NOMO-1 treated with DMSO at 0.1 percent for 48 hours (cell line): ENCODE results near the gene HDAC4.

Experiments
- DNase-seq: peaks from one replicate; lab custom pipeline; 2025; ENCODE audit not compliant: unreplicated experiment; lab: John Stamatoyannopoulos, UW

Gene HDAC4

DNA sequence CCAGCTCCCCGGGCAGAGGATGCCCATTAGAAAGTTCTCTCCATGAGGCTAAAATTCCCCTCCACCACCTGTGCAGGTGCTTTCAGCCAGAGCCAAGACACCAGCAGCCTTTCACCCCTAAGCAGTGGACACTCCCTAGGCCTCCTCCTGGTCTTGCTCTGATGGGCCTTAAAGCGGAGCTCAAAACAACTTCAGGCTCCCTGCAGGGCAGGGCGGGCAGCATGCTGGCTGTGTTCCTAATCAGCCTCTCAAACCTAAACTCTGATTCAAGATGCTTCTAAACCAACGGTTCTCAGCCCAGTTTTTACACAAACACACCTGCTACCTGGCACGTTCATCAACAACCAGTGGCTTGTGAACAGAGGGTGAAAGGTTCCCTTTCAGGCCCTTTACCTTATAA lies 298.6 kb downstream of the HDAC4 start:
- no peak for DNase-seq

- DNase-seq = no peak
Measured at GRCh38 chr2:239101807-239102206, 299.0 kb downstream of the HDAC4 start.

- no peak for DNase-seq
Measured at GRCh38 chr2:239101071-239101470, 299.7 kb downstream of the HDAC4 start.

GRCh38 chr2:239099474-239099873 lies 301.3 kb downstream of the HDAC4 start:
- no peak for DNase-seq

DNA sequence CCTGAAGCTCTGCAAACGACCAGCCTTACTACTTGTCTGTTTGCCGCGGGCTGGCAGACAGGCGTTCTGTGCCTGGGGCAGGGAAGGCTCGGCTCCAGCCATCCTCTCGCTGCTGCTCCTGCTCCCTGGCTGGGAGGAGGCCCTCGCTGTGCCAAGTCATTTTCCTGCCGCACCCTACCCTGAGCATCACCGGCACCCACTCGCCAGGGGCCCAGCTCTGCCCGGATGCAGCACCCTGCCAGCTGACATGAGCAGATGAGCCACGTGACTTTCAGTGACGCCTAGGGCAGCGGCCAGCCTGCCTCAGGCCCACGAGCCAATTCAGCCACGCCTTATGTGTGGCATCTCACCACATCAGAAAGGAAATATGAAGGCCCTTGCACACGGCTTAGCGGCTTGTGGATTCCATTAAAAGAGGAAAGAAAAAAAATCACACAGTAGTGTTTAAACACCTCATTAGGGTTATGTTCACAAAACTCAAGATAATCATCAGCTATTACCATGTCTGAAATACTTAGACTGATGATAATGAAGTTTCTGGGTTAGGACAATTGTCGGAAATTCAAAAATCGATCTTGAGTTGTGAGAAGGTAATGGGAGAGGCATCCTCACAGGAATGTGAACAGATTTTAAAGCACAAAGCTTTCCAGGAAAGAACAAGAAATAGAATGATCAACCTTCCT lies 302.4 kb downstream of the HDAC4 start:
- no peak for DNase-seq

DNA sequence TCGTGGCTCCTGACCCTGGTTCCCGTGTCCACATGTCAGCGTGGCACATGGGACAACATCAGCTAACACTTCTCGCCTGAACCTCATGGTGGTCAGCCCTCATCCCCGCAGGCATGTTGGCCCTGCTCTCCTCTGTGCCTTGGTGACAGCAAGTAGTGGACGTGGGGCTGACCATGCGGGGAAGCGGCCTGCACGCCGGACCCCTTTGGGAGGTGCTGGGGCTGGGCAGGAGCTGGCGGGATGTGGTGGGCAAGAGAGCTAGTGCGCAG lies 303.5 kb downstream of the HDAC4 start:
- DNase-seq = no peak

GRCh38 chr2:239096676-239097427 lies 304.0 kb downstream of the HDAC4 start:
- no peak for DNase-seq

- DNase-seq = no peak
Measured at GRCh38 chr2:239095460-239096081, 305.2 kb downstream of the HDAC4 start.

DNA sequence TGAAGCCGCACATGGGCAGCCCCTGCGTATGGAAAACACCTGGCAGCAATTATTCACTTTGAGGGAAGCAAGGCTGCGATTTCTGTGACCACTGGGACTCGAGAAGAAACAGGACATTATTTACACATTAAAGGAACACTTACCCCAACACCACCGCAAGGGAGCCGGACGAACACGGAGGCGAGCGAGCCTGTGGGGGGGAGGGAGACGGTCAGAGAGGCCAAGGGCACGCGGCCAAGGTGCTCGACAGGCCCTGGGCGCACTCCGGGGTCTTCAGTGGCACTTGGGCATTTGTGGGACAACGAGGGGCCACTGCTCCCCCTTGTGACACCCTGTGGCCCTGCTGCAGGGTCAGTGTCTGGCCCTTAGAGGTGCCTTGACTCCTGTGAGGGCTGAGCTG lies 306.0 kb downstream of the HDAC4 start:
- no peak for DNase-seq

DNA sequence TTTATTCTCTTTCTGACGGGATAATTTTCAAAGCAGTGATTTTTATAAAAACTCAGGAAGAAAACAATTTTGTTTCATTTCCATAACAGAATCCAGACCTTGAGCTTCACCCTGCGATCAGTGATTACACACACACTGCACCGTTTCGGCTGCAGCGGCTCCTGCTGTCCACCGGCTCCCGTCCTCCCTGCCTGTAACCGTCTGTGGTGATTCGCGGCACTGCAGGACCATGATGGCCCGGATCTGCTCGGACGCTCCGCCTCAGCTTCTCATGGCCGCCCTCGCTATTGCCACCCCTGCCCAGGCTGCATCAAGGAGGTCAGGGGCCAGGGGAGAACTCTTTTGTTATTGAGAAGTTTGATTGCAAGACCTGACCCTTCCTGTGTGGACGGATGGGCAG lies 306.9 kb downstream of the HDAC4 start:
- DNase-seq = no peak

- DNase-seq = no peak
Measured at GRCh38 chr2:239093542-239093941, 307.3 kb downstream of the HDAC4 start.

DNA sequence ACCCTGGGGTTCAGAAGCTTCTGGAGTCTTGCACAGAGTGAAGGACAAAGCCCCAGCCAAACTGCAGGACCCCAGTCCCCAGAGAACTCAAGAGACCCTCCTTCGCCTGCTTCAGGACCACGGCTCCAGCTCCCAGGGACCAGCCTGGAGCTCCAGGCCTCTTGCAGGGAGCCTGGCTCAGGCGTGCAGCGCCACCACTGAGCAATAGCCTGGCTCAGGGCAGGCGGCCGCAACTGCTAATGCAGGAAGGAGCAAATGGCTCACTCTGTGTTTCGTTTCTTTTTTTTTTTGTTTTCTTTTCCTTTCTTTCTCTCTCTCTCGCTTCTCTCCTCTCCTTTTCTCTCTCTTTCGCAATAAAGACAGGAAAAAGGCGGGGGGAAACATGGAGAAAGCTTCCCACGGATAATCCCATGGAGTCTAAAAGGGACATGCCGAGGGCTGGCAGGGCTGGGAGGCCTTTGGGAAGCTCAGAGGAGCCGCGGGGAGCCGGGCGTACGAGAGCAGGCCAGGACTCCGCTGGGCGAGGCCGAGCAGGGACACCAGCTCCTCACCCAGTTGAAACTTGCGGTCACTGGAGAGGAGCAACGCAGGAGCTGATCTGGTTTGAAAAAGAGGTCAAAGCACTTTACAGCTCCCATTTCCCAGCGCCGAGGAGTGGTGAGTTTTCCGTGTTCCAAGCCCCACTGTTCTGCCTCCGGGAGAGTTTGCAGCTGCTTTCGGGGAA lies 308.1 kb downstream of the HDAC4 start:
- no peak for DNase-seq

DNA sequence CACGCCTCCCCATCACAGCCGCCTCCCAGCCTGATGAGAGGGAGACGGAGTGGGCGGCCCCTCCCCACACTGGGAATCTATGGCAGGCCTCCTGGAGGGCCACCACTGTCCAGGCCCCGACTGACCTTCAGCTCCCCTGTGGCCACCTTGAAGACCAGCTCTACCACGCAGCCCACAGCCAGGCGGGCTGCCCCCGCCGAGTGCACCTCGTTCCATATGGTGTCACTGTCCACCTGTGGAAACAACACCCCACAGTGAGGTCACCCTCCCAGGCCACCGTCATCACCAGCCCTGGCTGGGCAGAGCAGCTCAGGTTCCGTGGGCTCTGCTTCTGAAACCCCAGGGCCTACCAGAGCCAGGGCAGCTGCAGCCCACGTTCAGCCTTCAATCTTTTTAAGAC lies 310.9 kb downstream of the HDAC4 start:
- DNase-seq = no peak

DNA sequence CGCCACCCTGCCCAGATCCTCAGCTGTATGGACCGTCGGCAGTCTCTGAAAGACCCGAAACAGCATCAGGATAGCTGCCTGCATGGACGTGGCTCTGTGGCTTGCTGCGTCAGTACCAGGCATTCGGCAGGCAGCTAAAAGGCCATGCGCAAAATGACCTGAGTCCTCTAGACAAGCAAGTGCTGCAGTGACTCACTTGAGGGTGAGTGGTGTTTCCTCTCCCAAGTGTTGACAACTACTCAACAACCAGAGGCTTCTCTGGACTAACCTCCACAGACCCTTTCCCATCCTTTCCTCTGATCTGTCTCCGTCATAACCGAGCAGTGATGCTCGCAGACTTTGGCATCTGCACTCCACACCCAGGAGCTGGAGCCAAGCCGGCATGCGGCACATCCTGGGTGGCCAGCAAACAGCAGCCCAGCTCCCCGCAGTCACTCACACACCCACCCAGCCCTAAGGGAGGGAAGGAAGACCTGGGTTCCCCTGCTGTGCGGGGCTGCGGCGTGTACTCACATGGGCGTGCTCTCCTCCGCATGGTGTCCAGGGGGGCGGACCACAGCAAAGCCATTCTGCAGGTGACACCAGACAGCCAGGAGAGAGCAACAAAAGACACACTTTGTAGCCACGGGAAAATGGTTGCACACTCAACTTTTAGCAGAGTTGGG lies 313.6 kb downstream of the HDAC4 start:
- no peak for DNase-seq

GRCh38 chr2:239086325-239087020 lies 314.3 kb downstream of the HDAC4 start:
- no peak for DNase-seq

DNA sequence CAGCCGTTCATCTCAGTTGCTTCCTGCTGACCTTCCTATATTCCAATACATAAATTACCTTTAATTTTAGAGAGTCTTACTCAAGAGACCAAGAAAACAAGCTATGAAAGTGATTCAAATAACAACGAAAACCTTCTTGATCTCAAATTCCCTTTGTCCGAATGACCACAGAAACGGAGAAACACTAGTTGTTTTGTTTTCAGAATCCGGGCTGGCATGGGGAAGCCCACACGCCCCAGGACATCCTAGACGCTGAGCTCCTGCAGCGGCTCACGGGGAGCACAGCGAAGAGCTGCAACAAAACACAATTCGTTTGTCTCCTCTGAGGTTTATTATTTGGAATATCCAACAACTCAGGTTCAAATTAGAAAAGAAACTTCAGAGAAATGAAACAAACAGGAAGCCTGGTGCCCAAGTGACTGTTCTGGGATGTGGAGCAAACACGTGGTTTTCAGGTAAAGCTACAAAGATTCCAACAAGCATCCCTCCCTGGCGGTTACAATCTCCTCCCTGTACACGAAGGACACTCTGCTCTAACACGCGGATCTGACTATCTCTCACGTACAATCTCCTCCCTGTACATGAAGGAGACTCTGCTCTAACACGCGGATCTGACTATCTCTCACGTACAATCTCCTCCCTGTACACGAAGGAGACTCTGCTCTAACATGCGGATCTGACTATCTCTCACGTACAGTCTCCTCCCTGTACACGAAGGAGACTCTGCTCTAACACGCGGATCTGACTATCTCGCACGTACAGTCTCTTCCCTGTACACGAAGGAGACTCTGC lies 315.4 kb downstream of the HDAC4 start:
- no peak for DNase-seq

- no peak for DNase-seq
Measured at GRCh38 chr2:239084007-239084406, 316.8 kb downstream of the HDAC4 start.

- DNase-seq = no peak
Measured at GRCh38 chr2:239082425-239082824, 318.4 kb downstream of the HDAC4 start.

- no peak for DNase-seq
Measured at GRCh38 chr2:239081622-239082021, 319.2 kb downstream of the HDAC4 start.

- DNase-seq = no peak
Measured at GRCh38 chr2:239081046-239081445, 319.8 kb downstream of the HDAC4 start.
